SK-N-SH treated with all-trans-retinoic acid at 6 μM for 48 hours (cell line): Measurements from ENCODE around the gene PROCA1.

Experiments used
- ARNTL ChIP-seq: fragments of 450-650 bp; formaldehyde crosslinking; IDR thresholded peaks from 2 replicates; pipeline ENCODE4 v1.5.0; 2020; ENCODE audit warnings: low read depth, mild to moderate bottlenecking, moderate library complexity, borderline replicate concordance
- CREB5 ChIP-seq: fragments of 250-450 bp; sonication (Bioruptor Pico); IDR thresholded peaks from 2 replicates; pipeline ENCODE4 v1.5.1; 2020; ENCODE audit warnings: low read depth, mild to moderate bottlenecking, moderate library complexity
- CSRNP3 ChIP-seq: fragments of 250-450 bp; sonication (Bioruptor Pico); IDR thresholded peaks from 2 replicates; pipeline ENCODE4 v1.5.1; 2021; ENCODE audit warnings: mild to moderate bottlenecking, moderate library complexity
- GLIS3 ChIP-seq: fragments of 250-450 bp; sonication (Bioruptor Pico); IDR thresholded peaks from 2 replicates; pipeline ENCODE4 v1.5.0; 2020; ENCODE audit warnings: mild to moderate bottlenecking, moderate library complexity
- PATZ1 ChIP-seq: fragments of 250-450 bp; sonication (Bioruptor Pico); IDR thresholded peaks from 2 replicates; pipeline ENCODE4 v1.8.0; 2020; ENCODE audit warnings: mild to moderate bottlenecking, moderate library complexity, borderline replicate concordance
- RARB ChIP-seq: fragments of 250-450 bp; sonication (Bioruptor Pico); IDR thresholded peaks from 2 replicates; pipeline ENCODE4 v1.8.0; 2021; ENCODE audit warnings: mild to moderate bottlenecking, moderate library complexity
- TCF4 ChIP-seq: fragments of 250-450 bp; sonication (Bioruptor Pico); IDR thresholded peaks from 2 replicates; pipeline ENCODE4 v1.8.0; 2021; ENCODE audit warnings: mild to moderate bottlenecking, moderate library complexity, borderline replicate concordance
- ZFP3 ChIP-seq: fragments of 250-450 bp; sonication (Bioruptor Pico); IDR thresholded peaks from 2 replicates; pipeline ENCODE4 v1.5.0; 2020; ENCODE audit warnings: mild to moderate bottlenecking, moderate library complexity
- ZFP30 ChIP-seq: fragments of 450-650 bp; formaldehyde crosslinking; IDR thresholded peaks from 2 replicates; pipeline ENCODE4 v1.5.0; 2022; ENCODE audit warnings: mild to moderate bottlenecking, moderate library complexity

GRCh38 chr17:28735242-28735722 is 23.6 kb upstream of the PROCA1 start:
- TF ChIP-seq CREB5 (CRISPR knock-in tag): no peak
- no peak for TF ChIP-seq ZFP3 (CRISPR knock-in tag)
- no peak for TF ChIP-seq GLIS3
- no peak for TF ChIP-seq ZFP30
- TF ChIP-seq PATZ1 (CRISPR knock-in tag): no peak
- TF ChIP-seq CSRNP3 (CRISPR knock-in tag): no peak
- no peak for TF ChIP-seq ARNTL (CRISPR knock-in tag)
- TF ChIP-seq TCF4 (CRISPR knock-in tag): no peak
- TF ChIP-seq RARB (CRISPR knock-in tag): no peak
